Stomach (tissue), 9 donors: ENCODE data around the gene TRIOBP. TPM values are rescaled to one million over a fixed set of nuclear protein-coding genes. Genes with fewer than 3 reads are reported as not detected.
A peak's percentile ranks its signal among the peaks of the same experiment; 100 is the strongest.

Experiments used
- DNase-seq, 2 donors: peaks; one replicate each; pipeline versions ENCODE4 v3.0.0 to v3.0.0-alpha.2; 2013 to 2019
- H3K27ac ChIP-seq, 5 donors: fragments of 200-600 bp in 4 of 5; sonication (generic) in 4 of 5; one replicate each; pipeline ENCODE4 v1.5.1; 2013 to 2019; ENCODE audit warnings: mild to moderate bottlenecking in 1 of 5, moderate library complexity in 1 of 5
- H3K27me3 ChIP-seq, 3 donors: fragments of 200-600 bp; sonication (generic); one replicate each; pipeline ENCODE4 v1.5.1; 2017 to 2019; ENCODE audit warnings: mixed run types in 1 of 3
- H3K36me3 ChIP-seq, 4 donors: fragments of 200-600 bp; sonication (generic); 1 replicate in 3 of 4; 2 replicates in 1 of 4; pipeline ENCODE4 v1.5.1; 2016 to 2019
- H3K4me1 ChIP-seq, 4 donors: fragments of 200-600 bp; sonication (generic); one replicate each; pipeline ENCODE4 v1.5.1; 2016 to 2019
- H3K4me3 ChIP-seq, 4 donors: fragments of 200-600 bp; sonication (generic) in 3 of 4; one replicate each; pipeline ENCODE4 v1.5.1; 2016 to 2019; ENCODE audit warnings: mild to moderate bottlenecking in 1 of 4
- H3K9me3 ChIP-seq, 4 donors: fragments of 200-600 bp; sonication (generic); one replicate each; pipeline ENCODE4 v1.5.1; 2016 to 2019
- EP300 ChIP-seq: sonication (generic); formaldehyde crosslinking; IDR thresholded peaks from one replicate; pipeline ENCODE4 v1.6.1; 2017; ENCODE audit warnings: antibody characterized with exemption
- POLR2A ChIP-seq, 4 donors: fragments of 450-650 bp; IDR thresholded peaks; one replicate each; pipeline ENCODE4 v1.6.1; 2016; ENCODE audit warnings: antibody characterized with exemption in 4 of 4, control low read depth in 2 of 4, mild to moderate bottlenecking in 1 of 4, moderate library complexity in 1 of 4
- POLR2AphosphoS5 ChIP-seq, 3 donors: sonication (generic); formaldehyde crosslinking; IDR thresholded peaks; one replicate each; pipeline ENCODE4 v1.6.1; 2016; ENCODE audit warnings: antibody characterized with exemption in 3 of 3
- WGBS, 5 donors: extraction: QIAGEN DNeasy Blood & Tissue Kit in 3 of 5; methylation state at CpG; one replicate each; pipeline versions ENCODE4 v1.1.5 to v1.1.7; 2013 to 2018; 5-methylcytosine and 5-hydroxymethylcytosine counted together
- intact Hi-C: fragments of 100-400 bp; cut with DNase I; formaldehyde crosslinking; loops from one replicate; pipeline ENCODE4 v1.15.1; 2023; ENCODE audit warnings: low total_unique reads
- polyA plus RNA-seq, 3 donors: library from polyadenylated mRNA; stranded (reverse); fragments of 200-250 nt; gene quantifications; one replicate each; pipeline ENCODE4 v1.2.3, GENCODE V29; 2013
- total RNA-seq, 5 donors: library from RNA; depleted of rRNA; stranded (reverse); fragments of >200 nt; gene quantifications; one replicate each; pipeline versions ENCODE4 v1.1.0 to v1.2.3, GENCODE V29; 2014 to 2016
- TF ChIP-seq, protein P1 (sequence below), 7 experiments: fragments of 450-650 bp in 4 of 7; fragments of 200-600 bp in 3 of 7; sonication (generic) in 3 of 7; IDR thresholded peaks; one replicate each; pipeline ENCODE4 v1.5.1; 2016 to 2019; ENCODE audit warnings: antibody characterized with exemption in 7 of 7, control low read depth in 2 of 7, mild to moderate bottlenecking in 1 of 7
- donor health status: healthy with polysubstance abuse.
- donor health status: Bipolar disorder and iron deficiency.
- donor health status: healthy.

The TRIOBP gene
- total and polyA plus RNA-seq, 8 donors: 30.6 to 355 (median 86.1) TPM

DNA sequence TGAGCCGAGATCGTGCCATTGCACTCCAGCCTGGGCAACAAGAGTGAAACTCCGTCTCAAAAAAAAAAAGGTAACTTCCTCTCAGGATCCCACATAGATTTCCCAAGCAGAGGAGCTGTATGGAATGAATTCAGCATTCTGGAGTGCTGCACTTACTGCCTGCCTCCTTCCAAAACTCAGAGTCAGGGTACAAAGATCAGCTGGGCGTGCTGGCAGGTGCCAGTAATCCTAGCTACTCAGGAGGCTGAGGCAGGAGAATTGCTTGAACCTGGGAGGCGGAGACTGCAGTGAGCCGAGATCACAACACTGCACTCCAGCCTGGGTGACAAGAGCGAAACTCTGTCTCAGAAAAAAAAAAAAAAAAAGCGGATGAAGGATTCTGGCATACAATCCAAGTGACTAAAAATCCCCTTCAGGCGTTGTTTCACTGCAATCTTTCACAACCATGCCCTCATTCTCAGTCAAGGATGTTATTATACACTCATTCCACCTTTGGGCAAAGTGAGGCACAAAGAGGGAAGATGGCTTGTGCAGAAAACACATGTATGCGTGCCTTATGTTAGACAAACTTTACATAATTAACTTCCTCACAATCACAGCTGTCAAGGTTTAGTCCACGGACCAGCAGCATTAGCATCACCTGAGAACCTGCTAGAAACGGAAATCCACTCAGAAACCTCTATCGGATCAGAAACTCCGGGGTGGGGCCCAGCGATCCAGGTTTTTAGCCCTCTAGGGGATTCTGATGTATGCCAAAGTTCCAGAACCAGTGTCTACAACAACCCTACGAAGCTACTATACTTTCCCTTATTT is 11.8 kb upstream of the TRIOBP start:
- DNase-seq: no peak
- H3K4me3 ChIP-seq: no peak overlapping the region
- no peaks in the 10 kb centered on the region for H3K9me3 ChIP-seq
- H3K36me3 ChIP-seq: peaks cover 12 to 26% (median 23%) of the 10 kb centered on the region in 4 donors
- intact Hi-C loops: loop anchor here (5.0 kb wide), 1 partner anchor 43 kb away; no protein-coding TSS in a partner anchor
- H3K27me3 ChIP-seq: no peaks in the 10 kb centered on the region
- peaks cover 31 to 49% (median 48%) of the 10 kb centered on the region in 4 donors for H3K4me1 ChIP-seq
- no peak for TF ChIP-seq POLR2AphosphoS5 (IDR thresholded peaks at IDR 0.05)
- TF ChIP-seq, protein P1, sequence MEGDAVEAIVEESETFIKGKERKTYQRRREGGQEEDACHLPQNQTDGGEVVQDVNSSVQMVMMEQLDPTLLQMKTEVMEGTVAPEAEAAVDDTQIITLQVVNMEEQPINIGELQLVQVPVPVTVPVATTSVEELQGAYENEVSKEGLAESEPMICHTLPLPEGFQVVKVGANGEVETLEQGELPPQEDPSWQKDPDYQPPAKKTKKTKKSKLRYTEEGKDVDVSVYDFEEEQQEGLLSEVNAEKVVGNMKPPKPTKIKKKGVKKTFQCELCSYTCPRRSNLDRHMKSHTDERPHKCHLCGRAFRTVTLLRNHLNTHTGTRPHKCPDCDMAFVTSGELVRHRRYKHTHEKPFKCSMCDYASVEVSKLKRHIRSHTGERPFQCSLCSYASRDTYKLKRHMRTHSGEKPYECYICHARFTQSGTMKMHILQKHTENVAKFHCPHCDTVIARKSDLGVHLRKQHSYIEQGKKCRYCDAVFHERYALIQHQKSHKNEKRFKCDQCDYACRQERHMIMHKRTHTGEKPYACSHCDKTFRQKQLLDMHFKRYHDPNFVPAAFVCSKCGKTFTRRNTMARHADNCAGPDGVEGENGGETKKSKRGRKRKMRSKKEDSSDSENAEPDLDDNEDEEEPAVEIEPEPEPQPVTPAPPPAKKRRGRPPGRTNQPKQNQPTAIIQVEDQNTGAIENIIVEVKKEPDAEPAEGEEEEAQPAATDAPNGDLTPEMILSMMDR (IDR thresholded peaks at IDR 0.05): no peak
- TF ChIP-seq EP300: no peak
- TF ChIP-seq POLR2A (IDR thresholded peaks at IDR 0.05): no peak
- peak overlapping the region in 1 of 5 donors; percentile 20 for H3K27ac ChIP-seq
- WGBS, 5 donors: 64 to 70% (median 65%) methylated on average over 14 to 16 of the region's 16 CpGs

DNA sequence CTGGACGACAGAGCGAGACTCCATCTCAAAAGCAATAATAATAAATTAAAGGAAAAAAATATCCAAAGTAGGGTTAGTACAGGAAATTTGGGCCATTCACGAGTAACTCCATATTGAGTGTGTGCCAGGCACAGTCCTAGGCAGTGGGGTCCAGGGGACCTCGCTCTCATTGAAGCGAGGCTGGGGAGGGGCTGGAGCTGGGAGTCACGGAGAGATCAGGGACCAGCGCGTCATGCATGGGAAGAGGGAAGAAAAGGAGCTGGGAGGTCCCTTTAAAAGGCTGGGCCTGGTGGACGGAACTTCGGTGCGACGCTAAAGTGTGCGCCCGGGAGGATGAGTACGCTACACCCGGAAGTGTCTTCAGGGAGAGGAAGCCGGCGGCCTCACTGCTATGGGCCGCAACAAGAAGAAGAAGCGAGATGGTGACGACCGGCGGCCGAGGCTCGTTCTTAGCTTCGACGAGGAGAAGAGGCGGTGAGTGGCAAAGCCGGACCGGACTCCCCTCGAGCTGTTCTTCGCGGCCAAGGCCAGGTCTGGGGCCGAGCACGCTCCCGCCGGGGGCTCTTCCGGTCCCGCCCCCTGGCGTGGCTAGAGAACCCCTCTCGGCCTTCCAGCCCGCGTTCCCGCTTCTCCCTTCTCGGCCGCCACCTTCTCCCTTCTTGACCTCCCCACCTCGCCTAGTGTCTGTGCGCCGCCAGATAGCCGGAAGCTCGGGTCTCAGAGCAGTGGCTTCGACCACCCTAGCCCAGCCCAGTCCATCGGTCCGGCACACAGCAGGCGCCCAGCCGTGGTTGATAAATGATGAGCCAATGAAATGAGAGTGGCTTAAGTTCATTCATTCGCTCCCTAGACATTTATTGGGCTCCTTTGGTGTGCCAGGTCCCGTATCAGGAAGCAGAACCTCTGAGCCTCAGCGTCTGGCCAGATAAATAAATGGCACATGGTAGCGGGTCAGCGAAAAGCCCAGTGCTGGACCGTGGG is 10.6 kb upstream of the TRIOBP start, which contains the start of gene NOL12:
NOL12 (plus strand) TSS at position 342 of the 981 bp plus-strand sequence; CDS start at position 392, 50 bp downstream.
- peak within 1 kb of the TSS; percentile 85 to 99 (median 96) for H3K4me3 ChIP-seq
- H3K27ac ChIP-seq: peak within 1 kb of the TSS; percentile 72 to 92 (median 90)
- H3K4me1 ChIP-seq: peaks cover 27 to 46% (median 42%) of the 10 kb centered on the region in 4 donors
- peaks cover 25 to 36% (median 35%) of the 10 kb centered on the region in 4 donors for H3K36me3 ChIP-seq
- no peaks in the 10 kb centered on the region for H3K9me3 ChIP-seq
- TF ChIP-seq POLR2AphosphoS5 (IDR thresholded peaks at IDR 0.05) (peak; percentile 60 to 90 (median 68)), EP300 (no peak), POLR2A (IDR thresholded peaks at IDR 0.05) (no peak)
- TF ChIP-seq, protein P1 (IDR thresholded peaks at IDR 0.05): peak in 1 of 7 experiments; percentile 36
- intact Hi-C loops: no loop called here
- no peaks in the 10 kb centered on the region for H3K27me3 ChIP-seq
- 2 to 3% (median 3%) methylated on average over 45 to 62 of the region's 62 CpGs for WGBS, 5 donors
- peak; percentile 85 to 95 for DNase-seq

DNA sequence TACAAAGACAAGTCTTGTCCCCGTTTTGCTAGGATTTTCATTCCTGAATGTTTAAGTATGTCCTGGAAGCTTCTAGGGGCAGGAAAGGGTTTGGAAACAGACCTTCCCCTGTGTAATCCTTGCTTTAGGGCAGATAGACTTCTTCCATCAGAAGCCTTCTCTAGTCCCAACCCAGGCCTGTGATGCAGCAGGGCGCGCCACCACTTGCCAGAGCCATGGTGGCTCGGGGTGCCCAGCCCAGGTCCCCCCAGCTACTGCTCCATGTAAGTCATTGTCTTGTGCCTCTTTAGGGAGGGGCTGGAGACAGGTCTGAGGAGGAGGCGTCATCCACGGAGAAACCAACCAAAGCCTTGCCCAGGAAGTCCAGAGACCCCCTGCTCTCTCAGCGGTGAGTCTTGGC is 6.4 kb upstream of the TRIOBP start:
- H3K27ac ChIP-seq: no peak overlapping the region
- 88 to 95% (median 92%) methylated on average over 5 to 7 of the region's 7 CpGs for WGBS, 5 donors
- intact Hi-C loops: no loop called here
- H3K27me3 ChIP-seq: no peaks in the 10 kb centered on the region
- H3K9me3 ChIP-seq: no peaks in the 10 kb centered on the region
- DNase-seq: no peak
- peaks cover 51 to 72% (median 70%) of the 10 kb centered on the region in 4 donors for H3K36me3 ChIP-seq
- peaks cover 20 to 37% (median 35%) of the 10 kb centered on the region in 4 donors for H3K4me1 ChIP-seq
- TF ChIP-seq POLR2A (IDR thresholded peaks at IDR 0.05): no peak
- no peak for TF ChIP-seq EP300
- TF ChIP-seq POLR2AphosphoS5 (IDR thresholded peaks at IDR 0.05): no peak
- TF ChIP-seq, protein P1 (IDR thresholded peaks at IDR 0.05): no peak
- no peak overlapping the region for H3K4me3 ChIP-seq
